ENCODE results near the gene PKN2. TPM values are rescaled to one million over a fixed set of nuclear protein-coding genes. Genes with fewer than 3 reads are reported as not detected.
"Not testable (repeated sequence)": the region's sequence is repeated elsewhere in the genome, so short reads cannot be mapped to it uniquely, and the experiment has no call there.

PKN2 gene
- total and polyA plus RNA-seq, 2 of the 8 experiments (the other 6 are each of a cell fraction or from before 2014, with no cell fraction given) = 7.8 to 32.0 TPM

DNA sequence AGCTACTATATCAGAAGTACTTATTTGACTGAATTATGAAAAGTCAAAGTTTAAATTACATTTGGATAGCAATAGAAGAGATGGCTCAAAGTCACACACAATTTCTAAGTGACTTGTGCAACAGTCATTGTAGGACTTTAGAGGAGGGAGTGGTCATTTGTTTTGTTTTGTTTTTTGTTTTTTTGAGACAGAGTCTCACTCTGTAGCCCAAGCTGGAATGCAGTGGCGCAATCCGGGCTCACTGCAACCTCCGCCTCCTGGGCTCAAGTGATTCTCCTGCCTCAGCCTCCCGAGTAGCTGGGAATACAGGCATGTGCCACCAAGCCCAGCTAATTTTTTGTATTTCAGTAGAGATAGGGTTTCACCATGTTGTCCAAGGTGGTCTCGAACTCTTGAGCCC, 17.7 kb downstream of the PKN2 start:
- not testable (repeated sequence) for H3K23me2 ChIP-seq (ENCODE audit: low read depth, low read length); H2BK120ac ChIP-seq (replicated peaks; ENCODE audit: low read depth, low read length); H3K4me2 ChIP-seq (ENCODE audit: insufficient read depth in 1 of 2, low read depth in 2 of 2, low read length in 2 of 2); H3K27ac ChIP-seq (ENCODE audit: low read depth, low read length); H3K4ac ChIP-seq (replicated peaks; ENCODE audit: insufficient read length, low read depth, low read length); H3K18ac ChIP-seq (ENCODE audit: extremely low read depth, low read length); H2BK12ac ChIP-seq (ENCODE audit: low read depth, low read length); FAIRE-seq; H3K56ac ChIP-seq (replicated peaks; ENCODE audit: insufficient read length, low read depth, low read length); H3K36me3 ChIP-seq (ENCODE audit: control insufficient read depth in 2 of 4, insufficient read depth in 4 of 4, low read length in 3 of 4); H3K27me3 ChIP-seq (replicated peaks in 1 of 4; ENCODE audit: control insufficient read depth in 3 of 4, extremely low read depth in 1 of 4, insufficient read depth in 3 of 4, low read length in 3 of 4); H3K14ac ChIP-seq (ENCODE audit: insufficient read length); H2BK15ac ChIP-seq (ENCODE audit: low read length); H3K9ac ChIP-seq (replicated peaks in 1 of 4; ENCODE audit: extremely low read depth in 1 of 4, low read depth in 3 of 4, low read length in 3 of 4); H2AK5ac ChIP-seq (ENCODE audit: low read depth, low read length); H4K20me1 ChIP-seq (replicated peaks in 1 of 2; ENCODE audit: control insufficient read depth in 1 of 2, insufficient read depth in 2 of 2, low read length in 2 of 2); H3K23ac ChIP-seq (ENCODE audit: insufficient read length); H3K79me1 ChIP-seq (ENCODE audit: low read depth, low read length); H4K8ac ChIP-seq (ENCODE audit: extremely low read depth, insufficient read depth, low read length); H2BK20ac ChIP-seq (ENCODE audit: low read length); H3K4me1 ChIP-seq (replicated peaks in 1 of 4; ENCODE audit: control insufficient read depth in 3 of 4, insufficient read depth in 4 of 4, low read length in 3 of 4); H2BK5ac ChIP-seq (ENCODE audit: low read depth, low read length); DNase-seq (ENCODE audit: low read depth in 1 of 2, low spot score in 2 of 2); H3K9me3 ChIP-seq (ENCODE audit: insufficient read depth in 2 of 2, low read depth in 1 of 2, low read length in 1 of 2); H4K91ac ChIP-seq (replicated peaks; ENCODE audit: insufficient read length, low read length); H2AFZ ChIP-seq (ENCODE audit: low read length); H3K4me3 ChIP-seq (ENCODE audit: extremely low read depth in 1 of 4, insufficient read depth in 2 of 4, low read depth in 3 of 4, low read length in 4 of 4); H4K5ac ChIP-seq (ENCODE audit: insufficient read length, low read depth, low read length)
- CTCF ChIA-PET (ENCODE audit: partially characterized antibody) = interaction anchor here (0.8 to 1.4 kb wide), 3 partner anchors 34 to 175 kb away, joined by 3 to 4 read pairs (median 3); no protein-coding TSS in a partner anchor
- WGBS, 2 experiments (ENCODE audit: extremely low coverage in 1 of 2, insufficient coverage in 1 of 2, insufficient read length in 1 of 2, insufficient replicate concordance in 2 of 2, low coverage in 1 of 2, low lambda C conversion rate in 2 of 2, missing lambda C conversion rate in 1 of 2) = 95% methylated on average over 5 of the region's 5 CpGs; no CpG with 5 or more reads in 1 of the 2 experiments
- POLR2A ChIA-PET (ENCODE audit: partially characterized antibody) = interaction anchor here (1.5 to 1.7 kb wide), 2 partner anchors 11 to 17 kb away, joined by 5 to 9 read pairs; partner anchors contain the start of gene PKN2
- H3K79me2 ChIP-seq (ENCODE audit: control insufficient read depth in 1 of 2, insufficient read depth in 2 of 2, low read length in 2 of 2) = peaks cover 0 to 93% of the 10 kb centered on the region in 2 experiments; a peak in 3 of 4 replicates

Measured in H1 (cell line).